HG03575 (cell line): ENCODE results near the gene CRTAC1.

ENCODE experiments used
- ATAC-seq: cut with Tn5 transposase; IDR thresholded peaks from one replicate; pipeline ENCODE4 v1.9.1; 2021; ENCODE audit not compliant: unreplicated experiment, insufficient number of reproducible peaks, low FRiP score; ENCODE audit errors: extremely low read depth

The CRTAC1 gene

DNA sequence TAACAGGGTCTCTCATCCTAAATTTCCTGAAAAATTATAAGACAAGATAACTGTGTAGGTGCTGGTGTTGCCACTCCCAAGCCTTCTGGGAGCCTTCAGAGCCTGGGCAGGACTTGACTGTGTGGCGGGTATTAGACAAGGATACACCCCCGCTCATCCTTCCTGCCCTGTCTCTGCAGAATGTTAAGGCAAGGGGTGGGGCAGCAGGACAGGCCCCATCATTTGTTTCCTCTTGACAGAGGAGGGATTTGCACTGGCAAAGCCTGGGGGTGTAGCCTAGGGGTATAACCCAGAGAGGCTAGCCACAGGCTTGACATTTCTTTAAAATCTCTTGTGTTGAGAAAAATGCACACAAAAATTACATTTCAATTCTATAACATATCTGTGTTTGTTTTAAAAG, 117.2 kb downstream of the CRTAC1 start:
- no peak for ATAC-seq

DNA sequence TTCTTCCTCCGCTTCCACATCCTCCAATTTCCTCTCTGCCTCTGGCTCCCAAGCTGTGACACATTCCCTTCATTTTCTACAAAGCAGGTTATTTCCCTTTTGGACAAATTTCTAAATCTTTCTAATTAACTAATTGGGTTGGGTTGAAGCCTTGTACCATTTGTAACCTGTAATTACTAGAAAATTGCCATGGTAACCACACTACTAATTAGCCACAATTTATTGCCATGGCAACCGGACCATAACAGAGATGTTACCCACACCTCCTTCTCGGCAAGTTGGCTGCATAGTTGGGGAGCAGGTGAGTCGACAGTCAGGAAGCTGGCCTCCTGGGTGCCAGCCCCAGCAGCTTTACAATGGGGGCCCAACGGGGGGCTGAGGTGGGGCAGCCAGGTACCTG, 119.2 kb downstream of the CRTAC1 start:
- no peak for ATAC-seq

DNA sequence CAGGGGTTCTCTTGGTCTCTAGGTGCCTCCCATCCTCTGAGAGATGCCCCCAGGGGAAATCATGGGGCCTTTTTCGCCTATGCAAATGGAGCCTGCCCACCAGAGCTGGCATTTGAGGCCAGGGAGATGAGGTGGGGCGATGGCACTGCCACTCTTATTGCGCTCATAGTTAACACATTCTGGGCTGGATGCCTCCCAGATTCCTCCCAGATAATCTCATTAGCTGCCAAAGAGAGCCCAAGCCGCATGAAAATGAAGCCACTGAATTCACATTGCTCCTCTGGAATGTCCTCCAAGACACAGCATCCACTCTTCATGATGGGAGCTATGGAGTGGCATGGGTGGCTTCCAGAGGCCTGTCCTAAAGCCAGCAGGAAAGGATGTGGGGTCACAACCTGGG, 119.8 kb downstream of the CRTAC1 start:
- no peak for ATAC-seq

DNA sequence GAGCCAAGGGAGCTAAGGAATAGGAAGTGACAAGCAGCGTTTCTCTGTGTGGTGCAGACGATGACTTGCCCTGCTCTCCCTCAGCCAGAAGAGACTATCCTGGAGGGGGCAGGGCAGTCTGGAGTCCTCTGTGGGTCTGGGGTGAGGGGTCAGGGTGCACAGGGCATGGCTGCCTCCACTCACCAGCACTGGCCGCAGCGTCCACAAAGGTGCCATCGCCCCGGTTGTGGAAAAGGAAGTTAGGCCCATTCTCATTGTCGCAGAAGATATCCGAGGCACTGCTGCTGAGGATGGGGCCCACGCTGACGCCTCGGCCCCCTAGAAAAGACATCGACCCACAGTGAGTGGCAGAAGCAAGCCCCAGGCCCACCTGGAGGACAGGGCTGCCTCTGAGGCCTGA, 122.6 kb downstream of the CRTAC1 start:
- ATAC-seq, result no peak

DNA sequence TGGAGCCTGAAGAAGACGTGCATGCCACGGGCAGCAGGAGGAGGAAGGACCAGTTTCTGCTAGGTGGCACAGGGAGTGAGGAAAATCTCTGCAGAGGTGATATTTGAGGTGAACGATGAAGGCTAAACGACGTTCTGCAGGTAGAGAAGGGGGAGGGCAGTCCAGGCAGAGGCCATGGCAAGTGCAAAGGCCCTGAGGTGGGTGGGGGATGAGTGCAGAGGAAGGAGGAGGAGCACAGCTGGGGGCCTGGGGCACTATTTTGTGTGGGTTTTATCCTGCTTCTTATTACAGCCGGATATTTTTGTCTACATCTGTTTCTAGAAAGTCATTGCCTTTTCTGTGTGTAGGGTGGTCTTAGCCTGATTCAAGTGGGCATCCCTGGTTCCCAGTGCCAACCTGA, 123.2 kb downstream of the CRTAC1 start:
- ATAC-seq, result no peak

DNA sequence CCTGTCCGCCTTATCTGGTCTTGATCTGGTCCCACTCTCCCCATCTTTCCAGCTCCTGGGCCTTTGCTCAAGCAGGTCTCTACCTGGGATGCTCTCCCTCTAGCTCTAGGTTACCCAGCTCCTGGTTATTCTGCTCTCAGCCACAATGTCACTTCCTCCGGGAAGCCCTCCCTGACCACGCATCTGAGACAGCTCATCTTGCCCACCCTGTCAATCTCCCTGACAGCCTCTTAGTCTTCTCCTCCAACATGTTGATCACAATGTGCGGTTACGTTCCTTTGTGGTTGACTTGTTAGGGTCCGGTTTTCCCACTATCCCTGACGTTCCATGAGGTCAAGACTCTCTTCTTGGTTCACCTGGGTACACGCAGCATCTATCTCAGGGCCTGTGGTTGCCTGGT, 125.1 kb downstream of the CRTAC1 start:
- ATAC-seq, result no peak

DNA sequence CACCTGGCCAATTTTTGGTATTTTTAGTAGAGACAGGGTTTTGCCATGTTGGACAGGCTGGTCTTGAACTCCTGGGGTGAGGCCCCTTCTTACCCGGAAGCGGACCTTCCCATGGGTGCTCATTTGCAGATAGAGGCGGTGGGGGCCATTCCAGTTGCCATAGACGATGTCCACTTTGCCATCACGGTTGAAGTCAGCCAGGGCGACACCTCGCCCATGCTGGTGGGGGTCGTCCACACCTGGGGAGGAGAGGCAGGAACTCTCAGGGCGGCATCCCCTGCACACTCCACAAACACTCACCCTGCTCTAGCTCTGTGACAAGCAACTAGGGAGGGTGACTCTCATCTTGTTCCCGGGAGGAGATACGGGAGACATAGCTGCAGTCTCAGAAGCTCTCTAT, 125.8 kb downstream of the CRTAC1 start:
- no peak for ATAC-seq

DNA sequence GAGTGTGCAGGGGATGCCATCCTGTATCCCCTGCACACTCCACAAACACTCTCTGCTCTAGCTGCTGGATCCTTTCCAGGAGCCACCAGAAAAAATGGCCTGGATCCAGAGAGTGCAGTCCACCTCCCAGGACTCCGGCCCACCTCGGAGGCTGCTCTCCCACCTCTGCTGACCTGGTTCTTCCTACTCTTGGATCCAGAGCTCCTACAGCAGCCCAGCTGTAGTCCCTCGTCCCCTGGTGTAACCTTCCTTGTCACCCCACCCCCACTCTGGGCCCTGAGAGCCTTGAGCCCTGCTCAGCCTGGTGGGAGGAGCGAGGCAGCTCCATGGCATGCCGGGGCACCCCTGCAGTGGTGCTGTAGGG, 126.4 kb downstream of the CRTAC1 start:
- no peak for ATAC-seq

DNA sequence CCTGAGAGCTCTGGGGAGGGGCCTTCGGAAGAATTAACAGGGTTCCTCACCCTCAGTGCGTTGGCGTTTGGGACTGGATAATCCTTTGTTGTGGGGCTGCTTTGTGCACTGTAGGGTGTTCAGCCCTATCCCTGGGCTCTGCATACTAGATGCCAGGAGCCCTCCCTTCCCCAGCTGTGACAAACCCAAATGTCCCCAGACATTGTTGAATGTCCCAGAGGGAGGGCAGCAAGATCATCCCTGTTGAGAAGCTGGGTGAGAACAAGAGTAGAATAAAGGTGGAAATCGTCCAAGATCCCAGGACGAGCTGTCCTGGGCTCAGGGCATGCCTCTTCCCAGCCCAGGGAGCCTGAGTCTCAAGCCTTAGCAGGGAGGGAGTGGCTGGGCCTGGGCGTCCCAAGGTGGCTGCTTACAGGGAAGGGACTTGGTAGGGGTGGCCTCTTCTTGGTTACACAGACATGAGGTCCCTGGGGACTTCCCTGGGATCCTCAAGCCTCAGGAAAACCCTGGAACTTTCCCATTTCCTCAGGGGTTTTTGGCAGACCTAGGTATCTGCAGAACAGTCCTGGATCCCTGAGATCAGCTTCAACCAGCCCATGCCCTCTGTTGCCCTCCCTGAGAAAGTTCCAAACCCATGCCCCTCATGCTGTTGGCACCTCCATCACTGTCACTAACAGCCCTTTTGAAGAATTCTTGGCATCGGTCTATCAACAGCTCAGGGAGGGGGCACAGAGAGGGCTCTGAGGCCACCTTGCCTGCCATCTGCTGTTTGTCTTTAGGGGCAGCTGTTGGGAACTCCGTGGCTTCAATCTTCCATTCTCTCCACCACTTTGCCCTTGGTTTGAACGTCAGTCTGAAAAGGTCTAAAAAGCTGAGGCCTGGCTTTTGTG, 127.0 kb downstream of the CRTAC1 start:
- ATAC-seq, result no peak

DNA sequence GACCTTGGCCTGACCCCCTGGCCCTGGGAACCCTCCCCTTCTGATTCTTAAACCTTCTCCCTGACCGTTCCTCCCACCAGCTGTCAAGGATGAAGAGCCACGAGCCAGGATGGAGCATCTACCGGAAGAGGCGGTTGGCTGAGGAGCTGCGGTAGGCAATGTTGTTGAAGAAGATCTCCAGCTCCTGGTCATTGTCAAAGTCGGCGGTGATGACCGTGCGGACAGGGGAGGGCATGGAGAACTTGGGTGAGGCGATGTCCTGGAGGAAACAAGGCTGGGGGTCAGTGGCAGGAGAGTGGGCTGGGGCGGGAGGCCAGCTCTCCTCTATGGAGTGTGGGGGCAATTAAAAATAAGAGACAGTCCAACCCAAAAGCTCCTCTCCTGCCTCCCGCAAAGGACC, 129.0 kb downstream of the CRTAC1 start:
- no peak for ATAC-seq

DNA sequence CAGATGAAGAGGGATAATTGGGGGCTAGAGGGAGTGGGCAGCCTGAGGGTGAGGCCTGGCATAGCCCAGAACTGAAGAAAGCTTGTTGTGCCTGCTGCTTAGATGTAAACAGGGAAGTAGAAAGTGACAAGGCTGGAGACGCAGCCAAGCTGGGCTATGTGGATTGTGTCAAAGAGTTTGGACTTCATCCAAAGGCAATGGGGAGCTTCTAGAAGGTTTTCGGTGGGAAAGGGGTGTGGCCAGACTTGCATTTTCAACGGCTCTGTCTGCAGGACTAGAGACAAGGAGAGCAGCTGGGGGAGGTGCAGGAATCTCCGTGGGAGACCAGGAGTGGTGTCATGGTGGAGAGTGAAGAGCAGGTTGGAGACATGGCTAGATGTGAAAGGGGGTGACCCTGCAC, 132.0 kb downstream of the CRTAC1 start:
- no peak for ATAC-seq

DNA sequence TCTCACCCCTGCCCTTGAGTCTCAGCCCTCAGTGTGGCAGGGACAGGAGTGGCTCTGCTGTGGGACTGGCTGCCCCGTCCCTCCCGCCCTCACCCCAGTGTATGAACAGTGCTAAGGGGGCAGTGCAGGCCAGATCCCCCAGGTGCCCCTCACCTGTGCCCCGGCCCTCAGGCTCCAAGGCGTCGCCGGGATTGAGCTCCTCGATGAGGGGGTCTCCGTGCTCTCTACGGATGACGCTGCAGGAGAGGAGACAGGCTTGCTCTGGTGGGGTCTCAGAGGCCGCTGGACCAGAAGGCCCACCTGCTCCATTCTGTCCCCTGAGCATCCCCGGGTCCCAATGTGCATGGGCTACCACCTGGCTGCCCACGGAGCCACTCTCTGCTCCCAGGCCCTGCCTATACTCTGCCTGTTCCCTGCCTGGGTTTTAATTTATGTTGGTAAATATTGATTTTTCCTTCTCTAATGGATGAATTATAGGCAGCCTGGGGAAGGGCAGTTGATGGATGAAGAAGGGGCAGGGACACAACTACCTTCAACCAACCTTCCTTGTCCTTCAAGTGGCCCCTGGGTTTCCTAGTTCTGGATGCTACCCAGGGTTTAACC, 133.6 kb downstream of the CRTAC1 start:
- ATAC-seq, result no peak

DNA sequence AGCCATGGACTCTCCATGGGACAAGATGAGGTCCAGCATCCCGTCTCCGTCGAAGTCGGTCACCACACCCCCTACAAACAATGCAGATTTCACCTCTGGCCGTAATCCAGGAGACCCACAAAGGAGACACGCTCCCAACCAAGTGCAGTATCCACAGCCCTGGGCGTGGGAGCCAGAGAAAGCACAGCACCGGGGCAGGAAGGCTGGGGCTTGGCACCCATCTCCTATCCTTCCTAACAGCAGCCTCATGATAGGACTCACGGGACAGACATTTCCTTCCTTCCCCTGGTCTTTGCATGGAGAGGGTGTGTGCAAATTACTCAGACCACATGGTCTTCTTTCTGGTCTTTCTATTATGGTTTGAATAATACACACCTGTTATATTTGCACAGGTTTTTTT, 134.5 kb downstream of the CRTAC1 start:
- no peak for ATAC-seq

DNA sequence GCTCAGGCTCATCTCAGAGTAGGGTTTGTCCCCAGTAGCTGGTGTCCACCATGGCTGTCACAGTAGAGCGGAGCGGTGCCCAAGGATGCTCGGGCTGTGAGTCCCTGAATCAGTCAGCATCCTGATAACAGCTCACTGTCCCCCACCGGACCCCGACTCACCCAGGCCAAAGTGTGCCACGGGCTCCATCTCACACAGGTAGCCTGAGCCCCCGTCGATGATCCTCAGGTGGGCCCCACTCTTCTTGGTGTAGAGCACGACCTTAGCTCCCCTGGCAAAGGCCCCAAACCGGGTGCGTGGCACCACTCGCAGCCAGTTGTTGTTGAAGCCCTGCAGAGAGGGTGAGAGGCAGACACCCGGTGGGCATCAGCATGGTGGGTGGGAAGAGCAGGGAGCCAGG, 135.3 kb downstream of the CRTAC1 start:
- no peak for ATAC-seq

DNA sequence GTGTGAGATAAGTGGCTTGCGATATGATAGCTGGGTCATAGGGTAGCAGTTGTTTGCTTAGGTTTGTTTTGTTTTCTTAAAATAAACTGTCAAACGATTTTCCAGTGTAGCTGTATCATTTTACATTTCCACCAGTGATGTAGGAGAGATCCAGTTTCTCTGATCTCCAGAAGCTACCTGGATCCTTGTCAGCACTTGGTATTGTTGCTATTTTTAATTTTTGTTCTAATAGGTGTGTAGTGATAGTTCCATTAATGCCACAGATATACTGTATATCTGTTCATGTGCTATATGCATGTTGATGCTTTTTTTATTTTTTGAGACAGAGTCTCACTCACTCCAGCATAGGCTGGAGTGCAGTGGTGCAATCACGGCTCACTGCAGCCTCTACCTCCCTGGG, 136.3 kb downstream of the CRTAC1 start:
- ATAC-seq, result no peak

DNA sequence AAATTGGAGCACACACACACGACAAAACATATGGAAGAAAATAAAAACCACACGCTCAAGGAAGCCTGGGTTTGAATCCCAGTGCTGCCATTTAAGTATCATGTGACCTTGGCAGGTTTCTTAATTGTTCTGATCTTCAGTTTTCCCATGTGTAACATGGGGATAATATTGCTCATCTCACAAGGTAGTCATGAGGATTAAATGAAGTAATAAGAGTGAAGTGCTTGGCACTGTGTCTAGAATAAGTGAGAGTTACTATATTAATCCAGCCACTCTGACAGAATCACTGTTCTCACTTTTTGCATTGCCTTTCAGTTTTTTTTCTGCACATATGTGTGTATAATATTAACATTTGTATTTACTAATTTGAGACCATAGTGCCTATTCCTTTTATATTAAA, 137.5 kb downstream of the CRTAC1 start:
- no peak for ATAC-seq

DNA sequence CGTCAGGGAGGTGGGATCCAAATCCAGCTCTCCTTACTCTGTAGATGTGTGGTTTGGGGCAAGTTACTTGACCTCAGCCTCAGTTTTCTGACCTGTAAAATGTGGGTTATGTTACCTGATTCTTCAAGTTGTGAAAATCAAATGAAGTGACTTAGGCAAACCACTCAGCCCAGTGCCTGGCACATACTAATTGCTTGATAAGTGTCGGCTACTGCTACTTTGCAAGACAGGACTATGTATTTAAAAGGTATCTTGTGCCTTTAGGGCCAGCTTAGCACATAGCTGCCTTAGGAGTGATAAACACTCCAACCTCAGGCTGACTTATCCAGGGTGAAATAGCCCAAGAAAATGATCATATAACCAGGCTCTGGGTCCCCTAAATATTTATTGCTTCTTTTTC, 137.9 kb downstream of the CRTAC1 start:
- ATAC-seq, result no peak

DNA sequence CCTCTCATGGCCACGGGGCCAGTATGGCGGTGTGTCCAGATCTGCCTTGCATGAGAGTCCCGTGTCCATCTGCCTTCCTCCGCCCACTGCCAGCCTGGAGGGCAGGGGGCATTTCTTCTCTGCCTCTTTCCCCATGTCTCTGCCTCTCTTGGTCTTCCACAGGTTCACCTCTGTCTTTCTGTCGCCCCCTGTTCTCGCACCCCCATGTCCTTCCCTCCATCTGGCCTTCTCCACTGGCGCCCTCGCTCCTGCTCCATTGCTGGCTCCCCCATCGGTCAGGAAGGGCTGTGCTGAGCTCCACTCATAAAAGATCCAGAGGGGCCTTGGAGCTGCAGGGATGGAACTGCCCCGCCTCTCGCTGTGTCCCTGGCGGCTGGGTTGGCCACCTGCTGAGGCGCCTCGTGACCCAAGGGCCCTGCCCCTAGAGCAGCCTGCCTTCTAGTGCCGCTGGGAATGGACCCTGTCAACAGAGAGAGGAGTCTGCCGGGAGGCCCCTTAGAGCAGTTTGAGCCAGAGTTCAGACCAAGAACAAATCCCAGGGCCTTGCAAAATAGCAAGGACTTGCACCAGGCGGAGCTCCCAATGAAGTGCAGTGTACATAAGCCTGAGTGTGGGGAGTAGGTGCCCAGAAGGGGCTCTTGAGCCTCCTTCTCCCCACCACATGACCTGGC, 138.8 kb downstream of the CRTAC1 start:
- ATAC-seq, result no peak

DNA sequence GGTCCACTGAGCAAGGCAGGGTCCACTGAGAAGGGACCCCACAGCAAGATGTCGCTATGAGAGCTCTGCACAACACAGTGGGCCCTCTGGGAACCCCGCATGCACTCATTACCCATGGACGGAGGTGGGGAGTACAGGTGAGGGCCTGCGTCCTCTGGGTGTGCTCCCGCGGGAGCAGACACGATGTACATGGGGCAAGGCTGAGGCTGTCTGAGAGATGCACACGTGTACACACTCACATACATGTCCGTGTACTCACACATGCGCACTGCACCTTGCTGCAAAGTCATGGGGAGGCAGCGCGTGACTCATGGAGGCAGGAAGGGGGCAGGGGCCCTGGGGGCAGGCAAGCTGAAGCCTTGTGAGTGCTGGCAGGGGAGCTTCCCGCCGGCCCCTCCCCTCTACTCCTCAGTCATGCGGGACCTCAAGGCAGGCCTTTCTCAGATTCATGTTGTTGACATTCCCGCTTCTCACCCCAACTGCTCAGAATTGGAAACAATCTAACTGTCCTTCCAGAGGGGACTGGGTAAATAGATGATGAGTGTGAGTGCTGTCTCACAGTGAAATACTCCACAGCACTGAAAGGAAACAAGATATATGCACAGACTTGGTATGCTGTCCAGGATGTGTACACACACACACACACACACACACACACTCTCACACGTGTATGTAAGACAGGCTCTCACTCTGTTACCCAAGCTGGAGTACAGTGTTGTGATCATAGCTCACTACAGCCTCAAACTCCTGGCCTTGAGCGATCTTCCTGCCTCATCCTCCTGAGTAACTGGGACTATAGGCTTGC, 140.8 kb downstream of the CRTAC1 start:
- no peak for ATAC-seq
